IPS-NIHi7 (cell line): ENCODE results near the gene IL6R.

Experiments
- DNase-seq: peaks from one replicate; pipeline ENCODE4 v3.0.0; 2012; ENCODE audit warnings: mixed read lengths; ENCODE audit errors: extremely low spot score

Gene IL6R

GRCh38 chr1:154453161-154453560 lies 48.0 kb downstream of the IL6R start:
- DNase-seq = no peak

GRCh38 chr1:154453574-154454352 lies 48.6 kb downstream of the IL6R start:
- no peak for DNase-seq

GRCh38 chr1:154454386-154455120 lies 49.4 kb downstream of the IL6R start:
- no peak for DNase-seq

- DNase-seq = no peak
Measured at GRCh38 chr1:154456631-154457030, 51.5 kb downstream of the IL6R start.

GRCh38 chr1:154459080-154459479 lies 53.9 kb downstream of the IL6R start:
- DNase-seq = no peak

- no peak for DNase-seq
Measured at GRCh38 chr1:154460695-154461260, 55.6 kb downstream of the IL6R start.

GRCh38 chr1:154463512-154463990 lies 58.4 kb downstream of the IL6R start:
- DNase-seq = no peak

- DNase-seq = no peak
Measured at GRCh38 chr1:154465621-154466195, 60.6 kb downstream of the IL6R start.

- DNase-seq = no peak
Measured at GRCh38 chr1:154466206-154466605, 61.1 kb downstream of the IL6R start.

GRCh38 chr1:154466921-154467417 lies 61.8 kb downstream of the IL6R start:
- DNase-seq = peak; percentile 55

GRCh38 chr1:154467434-154468102 lies 62.4 kb downstream of the IL6R start:
- no peak for DNase-seq

GRCh38 chr1:154468535-154469250 lies 63.5 kb downstream of the IL6R start:
- DNase-seq = no peak

GRCh38 chr1:154469844-154470560 lies 64.9 kb downstream of the IL6R start:
- DNase-seq = no peak

GRCh38 chr1:154471304-154471703 lies 66.2 kb downstream of the IL6R start:
- no peak for DNase-seq

- DNase-seq = no peak
Measured at GRCh38 chr1:154474802-154475201, 69.7 kb downstream of the IL6R start.

- DNase-seq = no peak
Measured at GRCh38 chr1:154476791-154477190, 71.6 kb downstream of the IL6R start.

GRCh38 chr1:154478013-154478412 lies 72.9 kb downstream of the IL6R start:
- no peak for DNase-seq

GRCh38 chr1:154478639-154479038 lies 73.5 kb downstream of the IL6R start:
- DNase-seq = no peak

GRCh38 chr1:154479764-154480421 lies 74.8 kb downstream of the IL6R start:
- DNase-seq = peak; percentile 84

- DNase-seq = no peak
Measured at GRCh38 chr1:154481053-154481452, 75.9 kb downstream of the IL6R start.
